Activated B cell treated with CpG ODN at 0.5 μM for 24 hours (primary cell): ENCODE data around the gene MGMT. TPM values are rescaled to one million over a fixed set of nuclear protein-coding genes. Genes with fewer than 3 reads are reported as not detected.

Source experiments
- ATAC-seq: fragments of 200-7000 bp; cut with Tn5 transposase; one replicate; pipeline ENCODE4 v1.10.0; 2021; ENCODE audit warnings: low read depth, mild to moderate bottlenecking, moderate library complexity
- CTCF ChIA-PET: fragments of 350-600 bp; sonication (Branson Sonifier 250); formaldehyde crosslinking; loops from one replicate; lab custom pipeline; 2021; ENCODE audit warnings: antibody characterized with exemption; lab: Charles Lee
- POLR2A ChIA-PET: fragments of 350-600 bp; sonication (Branson Sonifier 250); formaldehyde crosslinking; loops from one replicate; lab custom pipeline; 2021; ENCODE audit warnings: antibody characterized with exemption; lab: Charles Lee
- DNase-seq: peaks from one replicate; pipeline ENCODE4 v3.0.0; 2022
- H3K27ac Mint-ChIP-seq: one replicate; pipeline ENCODE4 v1.8.0; 2020; ENCODE audit warnings: mixed read lengths
- H3K27me3 Mint-ChIP-seq: one replicate; pipeline ENCODE4 v1.8.0; 2021; ENCODE audit warnings: mixed read lengths
- H3K36me3 Mint-ChIP-seq: one replicate; pipeline ENCODE4 v1.8.0; 2021; ENCODE audit warnings: low read depth, mixed read lengths
- H3K4me1 Mint-ChIP-seq: one replicate; pipeline ENCODE4 v1.8.0; 2021; ENCODE audit warnings: mixed read lengths
- H3K4me3 Mint-ChIP-seq: one replicate; pipeline ENCODE4 v1.8.0; 2020; ENCODE audit warnings: mild to moderate bottlenecking, mixed read lengths
- H3K9me3 Mint-ChIP-seq: one replicate; pipeline ENCODE4 v1.8.0; 2020; ENCODE audit warnings: mixed read lengths
- CTCF ChIP-seq: fragments of 200-600 bp; IDR thresholded peaks from one replicate; pipeline ENCODE4 v1.8.0; 2022; ENCODE audit warnings: antibody characterized with exemption, mild to moderate bottlenecking
- intact Hi-C: fragments of 100-400 bp; cut with micrococcal nuclease; formaldehyde crosslinking; loops from one replicate; pipeline ENCODE4 v1.15.1; 2024
- total RNA-seq: library from RNA; stranded (reverse); gene quantifications from 2 replicates; pipeline ENCODE4 v1.2.3, GENCODE V29; 2022

Gene MGMT
- total RNA-seq, 1 donor from 2014 or later, result 25.8 TPM

GRCh38 chr10:129780198-129780597 lies 313.2 kb downstream of the MGMT start:
- ATAC-seq (no peak), DNase-seq (no peak)
- H3K27ac Mint-ChIP-seq, result no peak overlapping the region
- H3K36me3 Mint-ChIP-seq, result no peaks in the 10 kb centered on the region
- no peaks in the 10 kb centered on the region for H3K9me3 Mint-ChIP-seq
- ChIA-PET POLR2A (interaction anchor here (1.4 kb wide), 1 partner anchor 313 kb away, joined by 3 read pairs; the partner anchor contains the start of gene MGMT), CTCF (no interaction called here)
- intact Hi-C loops, result no loop called here
- H3K4me1 Mint-ChIP-seq, result no peaks in the 10 kb centered on the region
- no peak for TF ChIP-seq CTCF
- H3K4me3 Mint-ChIP-seq, result no peak overlapping the region
- H3K27me3 Mint-ChIP-seq, result no peaks in the 10 kb centered on the region

- H3K4me3 Mint-ChIP-seq, result no peak overlapping the region
- no peaks in the 10 kb centered on the region for H3K27me3 Mint-ChIP-seq
- no peaks in the 10 kb centered on the region for H3K4me1 Mint-ChIP-seq
- POLR2A ChIA-PET, result interaction anchor here (1.4 kb wide), 1 partner anchor 314 kb away, joined by 3 read pairs; the partner anchor contains the start of gene MGMT
- no peaks in the 10 kb centered on the region for H3K9me3 Mint-ChIP-seq
- H3K36me3 Mint-ChIP-seq, result no peaks in the 10 kb centered on the region
- intact Hi-C loops, result no loop called here
- CTCF ChIA-PET, result no interaction called here
- ATAC-seq, result no peak
- no peak overlapping the region for H3K27ac Mint-ChIP-seq
- no peak for TF ChIP-seq CTCF
- no peak for DNase-seq
Observed at GRCh38 chr10:129780901-129781795, 314.1 kb downstream of the MGMT start.

- H3K9me3 Mint-ChIP-seq, result peaks cover 5% of the 10 kb centered on the region
- no peak for TF ChIP-seq CTCF
- H3K27ac Mint-ChIP-seq, result no peak overlapping the region
- POLR2A ChIA-PET, result no interaction called here
- CTCF ChIA-PET, result no interaction called here
- intact Hi-C loops, result no loop called here
- H3K4me3 Mint-ChIP-seq, result no peak overlapping the region
- ATAC-seq (no peak), DNase-seq (no peak)
- H3K36me3 Mint-ChIP-seq, result no peaks in the 10 kb centered on the region
- H3K4me1 Mint-ChIP-seq, result no peaks in the 10 kb centered on the region
- H3K27me3 Mint-ChIP-seq, result no peaks in the 10 kb centered on the region
Observed at GRCh38 chr10:129784291-129784690, 317.2 kb downstream of the MGMT start.

GRCh38 chr10:129784891-129785290 lies 317.9 kb downstream of the MGMT start:
- no peaks in the 10 kb centered on the region for H3K4me1 Mint-ChIP-seq
- no peak overlapping the region for H3K4me3 Mint-ChIP-seq
- ATAC-seq (no peak), DNase-seq (no peak)
- intact Hi-C loops, result no loop called here
- TF ChIP-seq CTCF, result no peak
- ChIA-PET POLR2A (no interaction called here), CTCF (no interaction called here)
- H3K36me3 Mint-ChIP-seq, result no peaks in the 10 kb centered on the region
- H3K27me3 Mint-ChIP-seq, result no peaks in the 10 kb centered on the region
- no peak overlapping the region for H3K27ac Mint-ChIP-seq
- H3K9me3 Mint-ChIP-seq, result peaks cover 5% of the 10 kb centered on the region

- no peak overlapping the region for H3K27ac Mint-ChIP-seq
- H3K36me3 Mint-ChIP-seq, result no peaks in the 10 kb centered on the region
- POLR2A ChIA-PET, result no interaction called here
- ATAC-seq, result no peak
- CTCF ChIA-PET, result interaction anchor here (1.0 kb wide), 1 partner anchor 19 kb away, joined by 3 read pairs; no protein-coding TSS in a partner anchor
- peaks cover 5% of the 10 kb centered on the region for H3K9me3 Mint-ChIP-seq
- no peak for TF ChIP-seq CTCF
- no peaks in the 10 kb centered on the region for H3K4me1 Mint-ChIP-seq
- DNase-seq, result no peak
- intact Hi-C loops, result no loop called here
- no peaks in the 10 kb centered on the region for H3K27me3 Mint-ChIP-seq
- no peak overlapping the region for H3K4me3 Mint-ChIP-seq
Observed at GRCh38 chr10:129785536-129785981, 318.5 kb downstream of the MGMT start.
